T-helper 2 cell (primary cell): ENCODE measurements around the gene CFHR1.
A peak's percentile ranks its signal among the peaks of the same experiment; 100 is the strongest.
"Not testable (repeated sequence)": the region's sequence is repeated elsewhere in the genome, so short reads cannot be mapped to it uniquely, and the experiment has no call there.

Experiments
- DNase-seq, 5 experiments: peaks; one replicate each; pipeline versions ENCODE4 v3.0.0 to v3.0.0-alpha.2; 2012 to 2022
- total RNA-seq, 2 donors: gene quantifications; one replicate each; lab custom pipeline; 2026; lab: John Stamatoyannopoulos, UW

CFHR1 gene
- 0 reads per million in 2 donors for total RNA-seq

DNA sequence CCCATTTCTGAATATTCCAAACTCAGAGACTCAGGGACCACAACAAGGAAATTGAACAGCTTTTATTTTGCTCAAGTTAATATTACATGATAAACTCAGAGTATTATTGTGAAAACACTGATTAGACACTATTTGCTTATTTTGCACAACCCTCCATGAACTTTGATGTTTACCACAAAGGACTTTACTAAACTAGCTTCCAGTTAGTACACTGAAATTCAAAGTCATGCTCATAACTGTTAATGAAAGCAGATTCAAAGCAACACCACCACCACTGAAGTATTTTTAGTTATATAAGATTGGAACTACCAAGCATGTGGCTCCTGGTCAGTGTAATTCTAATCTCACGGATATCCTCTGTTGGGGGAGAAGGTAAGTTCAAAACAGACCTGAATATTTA, at the start of gene CFHR1:
CFHR1 (plus strand) TSS at position 201 of the 400 bp plus-strand sequence; CDS start at position 315, 114 bp downstream.
- DNase-seq, result not testable (repeated sequence)

DNA sequence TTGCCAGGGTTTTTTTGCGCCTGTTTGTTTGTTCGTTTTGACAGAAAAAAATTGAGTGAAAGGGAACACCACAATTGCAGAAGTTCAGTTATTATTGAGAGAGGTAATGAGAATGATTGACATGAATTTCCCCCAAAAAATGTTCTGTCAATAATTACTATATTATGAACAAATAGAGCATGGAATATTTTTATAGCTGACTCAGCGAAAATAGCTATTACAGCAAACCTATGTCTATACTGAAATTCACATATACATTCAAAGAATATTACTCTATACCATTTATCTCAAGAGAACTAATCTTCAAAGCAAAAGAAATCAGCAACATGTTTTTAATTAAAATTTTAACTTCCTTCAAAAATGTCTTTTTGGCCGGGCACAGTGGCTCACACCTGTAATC, 49.7 kb upstream of the CFHR1 start:
- not testable (repeated sequence) for DNase-seq

DNA sequence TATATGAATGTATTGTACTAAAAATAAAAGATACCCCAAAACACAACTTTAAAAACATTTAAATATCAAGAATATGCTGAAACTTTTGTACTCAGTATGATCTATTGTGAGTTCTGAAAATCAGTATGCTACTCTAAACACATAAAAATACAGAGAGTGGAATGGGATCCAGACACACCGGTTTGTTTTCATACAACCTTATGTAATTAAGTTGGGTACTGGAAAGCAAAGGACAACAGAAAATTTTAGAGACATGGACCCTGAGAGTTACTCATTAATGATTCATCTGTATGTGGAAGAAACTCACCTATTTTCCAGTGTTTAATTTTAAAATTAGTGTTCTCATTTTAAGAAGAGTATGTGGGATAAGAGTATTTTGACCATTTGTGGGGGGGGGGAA, 45.8 kb upstream of the CFHR1 start:
- no peak for DNase-seq

DNA sequence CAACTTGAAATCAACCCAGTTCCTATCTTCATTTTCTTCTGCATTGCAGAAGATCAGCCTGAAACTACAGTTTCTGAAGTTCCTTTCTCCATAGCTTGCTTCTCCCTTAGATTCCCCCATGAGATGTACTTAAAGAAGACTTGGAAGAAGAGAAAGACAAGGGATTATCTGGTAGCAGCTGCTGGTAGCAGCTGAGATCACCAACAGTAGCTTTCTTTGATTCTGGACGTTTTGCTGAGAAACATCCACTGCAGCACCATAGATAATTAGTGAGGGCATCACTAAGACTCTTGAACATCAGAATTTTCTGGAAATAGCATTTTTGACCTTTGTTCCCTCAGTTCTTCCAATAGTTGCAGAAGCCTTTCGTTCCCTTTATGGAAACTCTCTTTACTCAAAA, 45.4 kb upstream of the CFHR1 start:
- DNase-seq, result no peak

DNA sequence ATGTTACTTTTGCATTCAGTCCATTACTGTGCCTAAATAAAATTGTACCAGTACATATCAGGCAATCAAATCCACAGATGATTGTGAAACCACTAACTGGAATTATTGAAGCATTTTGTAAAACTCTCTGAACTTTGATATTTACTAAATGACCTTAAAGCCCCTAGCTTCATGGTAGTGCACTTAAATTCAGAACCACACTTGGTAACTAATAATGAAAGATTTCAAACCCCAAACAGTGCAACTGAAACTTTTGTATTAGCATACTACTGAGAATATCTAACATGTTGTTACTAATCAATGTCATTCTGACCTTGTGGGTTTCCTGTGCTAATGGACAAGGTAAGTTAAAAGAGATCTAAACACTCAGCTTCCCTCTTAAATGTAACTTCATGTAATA, 44.9 kb upstream of the CFHR1 start, which contains the start of gene CFHR3:
CFHR3 (plus strand) TSS at position 238 of the 400 bp plus-strand sequence; CDS start at position 285, 47 bp downstream.
- DNase-seq, result no peak

DNA sequence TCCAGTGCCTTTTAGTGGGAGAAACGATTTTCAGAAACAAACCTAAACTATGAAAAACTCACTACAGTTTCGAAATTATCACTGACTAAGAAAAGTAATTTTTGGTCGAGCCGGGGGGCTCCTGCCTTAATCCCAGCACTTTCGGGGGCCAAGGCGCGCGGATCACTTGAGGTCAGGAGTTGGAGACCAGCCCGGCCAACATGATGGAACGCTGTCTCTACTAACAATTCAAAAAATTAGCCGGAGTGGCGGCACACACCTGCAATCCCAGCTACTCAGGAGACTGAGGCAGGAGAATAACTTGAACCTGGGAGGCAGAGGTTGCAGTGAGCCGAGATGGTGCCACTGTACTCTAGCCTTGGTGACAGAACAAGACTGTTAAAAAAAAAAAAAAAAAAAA, 41.9 kb upstream of the CFHR1 start:
- no peak for DNase-seq

DNA sequence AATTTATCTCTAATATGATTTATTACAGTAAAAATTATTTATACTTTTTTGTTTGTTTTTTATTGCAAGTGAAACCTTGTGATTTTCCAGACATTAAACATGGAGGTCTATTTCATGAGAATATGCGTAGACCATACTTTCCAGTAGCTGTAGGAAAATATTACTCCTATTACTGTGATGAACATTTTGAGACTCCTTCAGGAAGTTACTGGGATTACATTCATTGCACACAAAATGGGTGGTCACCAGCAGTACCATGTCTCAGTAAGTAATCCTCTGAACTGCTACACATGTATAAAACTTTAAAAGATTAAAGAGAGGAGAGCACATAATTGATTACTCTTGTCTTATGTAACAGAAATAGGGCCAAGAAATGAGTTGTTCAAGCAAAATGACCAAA, 40.4 kb upstream of the CFHR1 start:
- DNase-seq, result no peak

DNA sequence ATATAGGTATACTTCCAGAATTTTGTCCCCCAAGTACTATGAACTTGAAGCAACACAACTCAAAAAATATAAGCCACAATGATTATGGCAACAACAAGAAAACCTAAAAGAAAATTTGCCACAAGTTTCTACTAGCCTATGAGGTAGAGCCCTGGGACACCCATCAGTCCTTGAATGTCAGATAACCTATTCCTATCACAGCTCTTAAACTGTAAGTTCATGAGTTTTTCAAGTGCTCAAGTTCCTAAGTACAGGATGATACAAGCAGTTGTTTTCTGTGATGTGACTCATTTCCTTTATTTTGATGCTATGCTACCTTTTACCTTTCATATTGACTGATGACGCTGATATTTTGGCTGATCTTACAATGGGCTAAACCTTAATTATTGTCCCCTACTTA, 28.3 kb upstream of the CFHR1 start:
- not testable (repeated sequence) for DNase-seq

DNA sequence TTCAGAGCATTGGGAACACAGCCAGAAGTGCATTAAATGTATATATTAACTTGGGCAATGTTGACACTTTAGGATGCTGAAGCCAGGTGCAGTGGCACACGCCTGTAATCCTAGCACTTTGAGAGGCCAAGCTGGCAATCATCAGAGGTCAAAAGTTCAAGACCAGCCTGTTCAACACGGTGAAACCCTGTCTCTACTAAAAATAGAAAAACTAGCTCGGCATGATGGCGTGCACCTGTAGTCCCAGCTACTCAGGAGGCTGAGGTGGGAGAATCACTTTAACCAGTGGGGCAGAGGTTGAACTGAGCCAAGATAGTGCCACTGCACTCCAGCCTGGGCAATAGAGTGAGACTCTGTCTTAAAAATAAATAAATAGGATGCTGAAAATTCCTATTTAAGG, 25.4 kb upstream of the CFHR1 start:
- DNase-seq, result not testable (repeated sequence)

DNA sequence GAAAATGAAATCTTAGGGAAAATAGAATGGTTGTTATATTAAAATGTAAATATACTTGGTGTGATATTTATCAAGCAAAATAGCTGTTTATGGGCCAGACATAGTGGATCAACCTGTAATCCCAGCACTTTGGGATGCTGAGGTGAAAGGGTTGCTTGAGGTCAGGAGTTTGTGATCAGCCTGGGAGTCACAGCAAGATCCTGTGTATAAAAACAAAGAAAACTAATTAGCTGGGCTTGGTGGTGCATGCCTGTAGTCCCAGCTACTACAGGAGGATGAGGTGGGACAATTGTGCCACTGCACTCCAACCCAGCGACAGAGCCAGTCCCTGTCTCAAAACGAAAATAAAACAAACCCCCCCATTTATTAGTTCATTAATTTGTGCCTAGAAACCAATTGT, 21.6 kb upstream of the CFHR1 start:
- no peak for DNase-seq

DNA sequence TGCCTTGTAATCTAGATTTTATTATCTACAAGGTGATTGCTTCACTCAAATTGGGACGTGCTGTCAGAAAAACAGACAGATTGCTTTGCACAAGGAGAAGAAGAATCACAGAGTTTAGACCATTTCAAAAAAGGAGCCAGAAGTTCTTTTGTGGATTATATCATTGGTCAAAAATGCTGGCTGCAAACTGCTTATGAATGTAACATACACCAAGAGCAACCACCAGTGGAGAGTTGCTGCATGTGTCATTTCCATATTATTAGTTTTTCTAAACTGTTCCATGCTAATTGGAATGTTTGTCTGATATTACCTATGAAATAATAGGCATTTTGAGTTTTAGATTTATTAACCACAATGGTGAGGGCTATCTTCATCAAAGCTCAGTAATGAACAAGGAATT, 17.6 kb upstream of the CFHR1 start:
- not testable (repeated sequence) for DNase-seq

DNA sequence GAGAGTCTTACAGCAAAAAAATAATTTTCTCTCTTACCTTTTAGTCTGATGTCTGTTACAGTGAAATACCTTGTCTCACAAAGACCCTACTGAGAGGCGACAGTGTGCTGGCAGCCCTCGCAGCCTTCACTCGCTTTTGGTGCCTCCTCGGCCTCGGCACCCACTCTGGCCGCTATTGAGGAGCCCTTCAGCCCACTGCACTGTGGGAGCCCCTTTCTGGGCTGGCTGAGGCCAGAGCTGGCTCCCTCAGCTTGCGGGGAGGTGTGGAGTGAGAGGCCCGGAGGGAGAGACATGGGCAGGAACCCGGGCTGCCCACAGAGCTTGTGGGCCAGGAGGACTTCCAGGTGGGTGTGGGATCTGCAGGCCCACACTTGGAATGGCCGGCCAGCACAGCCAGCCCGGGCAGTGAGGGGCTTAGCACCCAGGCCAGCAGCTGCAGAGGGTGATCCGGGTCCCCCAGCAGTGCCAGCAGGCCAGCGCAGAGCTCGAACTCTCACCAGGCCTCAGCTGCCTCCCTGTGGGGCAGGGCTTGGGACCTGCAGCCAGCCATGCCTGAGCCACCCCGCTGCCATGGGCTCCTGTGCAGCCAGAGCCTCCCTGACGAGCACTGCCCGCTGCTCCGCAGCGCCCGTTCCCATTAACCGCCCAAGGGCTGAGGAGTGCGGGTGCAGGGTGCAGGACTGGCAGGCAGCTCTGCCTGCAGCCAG, 10.8 kb upstream of the CFHR1 start:
- no peak for DNase-seq

DNA sequence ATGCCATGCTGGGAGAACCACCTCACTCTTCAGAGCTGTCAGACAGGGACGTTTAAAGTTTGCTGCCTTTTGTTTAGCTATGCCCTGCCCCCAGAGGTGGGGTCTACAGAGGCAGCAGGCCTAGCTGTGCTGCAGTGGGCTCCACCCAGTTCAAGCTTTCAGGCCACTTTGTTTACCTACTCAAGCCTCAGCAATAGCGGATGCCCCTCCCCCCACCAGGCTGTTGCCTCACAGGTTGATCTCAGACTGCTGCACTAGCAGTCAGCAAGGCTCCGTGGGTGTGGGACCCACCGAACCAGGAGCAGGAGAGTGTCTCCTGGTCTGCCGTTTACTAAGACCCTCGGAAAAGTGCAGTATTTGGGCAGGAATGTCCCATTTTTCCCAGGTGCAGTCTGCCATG, 2.1 kb upstream of the CFHR1 start:
- DNase-seq, result not testable (repeated sequence)

DNA sequence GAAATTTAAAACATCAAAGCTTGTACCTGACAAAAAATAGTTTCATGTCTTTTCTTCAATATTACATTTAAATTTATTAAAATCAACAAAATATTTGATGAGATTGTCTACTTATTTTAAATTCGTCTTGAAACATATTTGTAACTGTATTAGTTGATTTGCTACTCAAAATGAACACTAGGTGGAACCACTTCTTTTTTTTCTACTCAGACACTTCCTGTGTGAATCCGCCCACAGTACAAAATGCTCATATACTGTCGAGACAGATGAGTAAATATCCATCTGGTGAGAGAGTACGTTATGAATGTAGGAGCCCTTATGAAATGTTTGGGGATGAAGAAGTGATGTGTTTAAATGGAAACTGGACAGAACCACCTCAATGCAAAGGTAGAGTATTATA, 8.3 kb downstream of the CFHR1 start:
- peak in 2 of 5 experiments; percentile 4 to 21 for DNase-seq

DNA sequence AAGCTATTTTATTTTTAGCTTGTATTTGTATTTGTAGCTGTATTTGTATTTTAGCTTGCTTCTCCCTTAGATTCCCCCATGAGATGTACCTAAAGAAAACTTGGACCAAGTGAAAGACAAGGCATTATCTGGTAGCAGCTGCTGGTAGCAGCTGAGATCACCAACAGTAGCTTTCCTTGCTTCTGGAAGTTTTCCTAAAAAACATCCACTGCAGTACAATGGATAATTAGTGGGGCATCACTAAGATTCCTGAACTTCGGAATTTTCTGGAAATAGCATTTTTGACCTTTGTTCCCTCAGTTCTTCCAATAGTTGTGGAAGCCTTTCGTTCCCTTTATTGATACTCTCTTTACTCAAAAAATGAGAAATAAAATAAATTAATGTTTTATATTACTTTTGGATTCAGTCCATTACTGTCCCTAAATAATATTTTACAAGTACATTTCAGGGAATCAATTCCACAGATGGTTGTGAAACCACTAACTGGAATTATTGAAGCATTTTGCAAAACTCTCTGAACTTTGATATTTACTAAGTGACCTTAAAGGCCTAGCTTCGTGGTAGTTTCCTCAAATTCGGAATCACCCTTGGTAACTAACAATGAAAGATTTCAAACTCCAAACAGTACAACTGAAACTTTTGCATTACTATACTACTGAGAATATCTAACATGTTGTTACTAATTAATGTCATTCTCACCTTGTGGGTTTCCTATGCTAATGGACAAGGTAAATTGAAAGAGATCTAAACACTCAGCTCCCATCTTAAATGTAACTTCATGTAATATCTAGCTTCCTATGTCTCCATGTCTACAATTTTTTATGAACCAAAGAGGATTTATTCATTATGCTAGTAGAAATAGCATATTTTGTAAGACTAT, 30.3 kb downstream of the CFHR1 start:
- DNase-seq, result not testable (repeated sequence)

DNA sequence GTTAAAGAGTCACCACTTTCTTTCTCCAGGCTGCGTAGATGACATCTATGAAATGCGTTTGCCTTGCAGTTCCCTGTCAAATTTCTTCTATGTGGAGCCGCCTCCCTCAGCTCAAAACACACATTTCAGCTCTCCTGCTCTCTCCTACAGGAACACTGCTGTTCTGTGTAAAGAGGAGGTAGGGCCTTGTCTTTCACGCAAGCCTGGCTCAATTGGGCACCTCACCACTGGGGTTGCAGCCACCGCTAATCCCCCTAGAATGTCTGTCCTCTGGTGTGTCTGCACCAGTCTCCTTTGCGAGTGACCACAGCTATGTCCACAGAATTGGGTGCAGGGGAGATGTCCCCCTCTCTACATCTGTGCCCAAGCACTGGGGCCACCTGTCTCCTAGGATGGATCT, 36.5 kb downstream of the CFHR1 start:
- no peak for DNase-seq

DNA sequence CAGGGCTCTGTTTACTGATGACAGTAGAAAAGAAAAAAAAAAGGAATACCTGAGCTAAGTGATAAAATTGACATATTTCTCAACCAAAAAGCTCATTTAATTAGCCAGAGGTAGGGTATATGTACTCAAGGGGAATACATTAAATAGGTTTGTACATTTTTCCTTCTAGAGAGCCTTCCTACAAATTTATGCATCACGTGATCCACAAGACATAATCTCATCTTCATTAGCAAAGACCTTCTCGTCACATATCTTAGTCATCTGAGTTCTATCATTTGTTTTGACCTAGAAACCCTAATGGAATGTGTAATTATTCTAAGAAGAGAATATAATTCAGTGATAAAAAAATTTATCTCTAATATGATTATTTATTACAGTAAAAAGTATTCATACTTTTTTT, 37.7 kb downstream of the CFHR1 start:
- DNase-seq, result no peak

DNA sequence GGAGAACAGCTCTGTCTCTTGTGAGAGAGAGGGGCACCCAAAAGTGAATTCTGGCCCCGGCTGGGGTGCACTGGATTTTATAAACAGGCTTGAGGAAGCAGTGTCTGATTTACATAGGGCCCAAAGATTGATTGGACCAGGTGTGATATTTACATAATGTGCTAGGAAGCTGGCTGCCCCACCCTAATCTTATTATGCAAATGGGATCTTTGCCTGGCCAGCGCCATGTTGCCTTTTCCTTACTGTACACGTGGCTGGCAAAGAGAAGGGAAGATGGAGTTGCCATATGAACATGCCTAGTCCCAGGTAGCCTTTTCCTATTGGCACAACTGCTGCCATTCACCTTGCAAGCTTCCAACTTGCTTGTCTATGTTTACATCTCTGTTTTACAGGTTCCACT, 39.3 kb downstream of the CFHR1 start:
- DNase-seq, result no peak

DNA sequence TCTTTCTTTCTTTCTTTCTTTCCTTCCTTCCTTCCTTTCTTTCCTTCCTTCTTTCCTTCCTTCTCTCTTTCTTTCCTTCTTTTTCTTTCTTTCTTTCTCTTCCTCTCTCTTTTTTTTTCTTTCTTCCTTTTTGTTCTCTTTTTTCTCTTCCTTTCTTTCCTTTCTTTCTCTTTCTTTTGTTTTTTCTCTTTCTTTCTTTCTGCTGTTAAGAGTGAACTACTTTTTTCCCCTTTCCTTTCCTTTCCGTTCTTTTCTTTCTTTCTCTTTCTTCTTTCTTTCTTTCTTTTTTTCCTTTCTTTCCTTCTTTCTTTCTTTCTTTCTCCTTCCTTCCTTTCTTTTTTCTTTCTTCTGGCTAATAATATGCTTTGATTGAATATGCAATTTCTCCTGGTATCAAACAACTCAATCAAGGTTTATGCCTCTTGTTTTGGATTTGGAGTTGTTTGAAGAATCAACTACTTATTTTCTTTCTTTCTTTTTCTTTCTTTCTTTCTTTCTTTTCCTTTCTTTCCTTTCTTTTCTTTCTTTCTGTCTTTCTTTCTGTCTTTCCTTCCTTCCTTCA, 40.9 kb downstream of the CFHR1 start:
- no peak for DNase-seq

DNA sequence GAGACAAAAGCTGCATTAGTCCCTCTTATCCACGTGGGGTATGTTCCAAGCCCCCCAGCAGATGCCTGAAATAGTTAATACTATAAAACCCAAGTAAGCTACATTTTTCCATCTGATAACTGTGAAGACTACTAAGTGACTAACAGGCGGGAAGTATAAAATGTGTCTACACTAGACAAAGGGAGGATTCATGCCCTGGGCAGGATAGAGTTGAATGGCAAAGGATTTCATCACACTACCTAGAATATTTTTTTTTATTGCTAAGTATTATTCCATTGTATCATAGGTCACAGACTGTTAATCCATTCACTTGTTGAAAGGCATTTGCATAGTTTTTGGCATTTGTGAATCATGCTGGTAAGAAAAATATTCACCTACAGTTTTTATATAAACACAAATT, 41.9 kb downstream of the CFHR1 start:
- no peak for DNase-seq

DNA sequence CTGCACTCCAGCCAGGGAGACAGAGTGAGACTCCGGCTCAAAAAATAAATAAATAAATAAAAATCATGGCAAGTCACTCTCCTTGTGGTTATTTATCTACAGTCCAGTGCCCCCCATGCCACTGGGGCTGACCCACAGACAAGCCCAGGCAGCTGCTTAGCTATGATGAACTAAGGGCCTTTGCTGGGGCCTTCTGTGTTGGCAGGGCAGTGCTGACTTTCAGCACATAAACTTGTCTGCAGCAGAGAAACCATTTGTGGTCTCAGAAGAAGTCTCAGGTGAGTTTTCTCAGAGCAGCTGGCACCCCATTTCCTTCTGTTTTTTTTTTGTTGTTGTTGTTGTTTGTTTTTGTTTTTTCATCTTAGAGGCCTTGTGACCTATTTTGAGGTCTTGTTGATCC, 47.4 kb downstream of the CFHR1 start:
- DNase-seq, result no peak

DNA sequence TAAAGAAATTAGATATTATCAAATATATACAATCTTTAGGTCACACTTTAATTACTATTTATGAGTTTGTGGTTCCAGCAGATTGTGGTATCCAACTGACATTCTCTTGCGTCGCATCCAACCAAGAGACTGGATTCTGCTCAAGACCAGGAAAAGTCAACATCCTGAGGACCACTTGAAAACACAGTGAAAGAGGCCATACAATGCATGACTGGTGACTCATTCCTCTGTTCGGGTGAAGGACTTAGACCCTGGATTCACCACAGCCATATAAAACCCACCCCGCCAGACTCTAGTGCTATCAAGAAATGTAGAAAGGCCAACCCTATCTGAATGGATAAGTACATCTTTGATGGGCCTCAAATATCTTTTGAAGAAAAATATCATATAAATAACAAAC, 53.9 kb downstream of the CFHR1 start:
- no peak for DNase-seq

DNA sequence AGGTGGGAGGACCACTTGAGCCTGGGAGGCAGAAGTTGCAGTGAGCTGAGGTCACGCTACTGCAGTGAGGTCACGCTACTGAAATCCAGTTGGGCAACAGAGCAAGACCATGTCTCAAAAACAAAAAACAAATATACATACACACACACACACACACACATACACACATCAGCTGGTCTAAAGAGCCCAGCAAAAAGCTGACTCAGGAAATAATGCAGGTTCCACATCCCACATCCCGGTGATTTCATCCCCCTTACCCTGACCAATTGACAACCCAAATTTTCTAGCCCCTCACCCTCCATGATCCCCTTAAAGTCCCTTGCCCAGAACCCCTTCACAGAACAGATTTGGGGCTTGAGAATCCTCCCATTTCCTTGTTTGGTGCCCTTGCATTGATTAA, 56.4 kb downstream of the CFHR1 start:
- DNase-seq, result no peak

DNA sequence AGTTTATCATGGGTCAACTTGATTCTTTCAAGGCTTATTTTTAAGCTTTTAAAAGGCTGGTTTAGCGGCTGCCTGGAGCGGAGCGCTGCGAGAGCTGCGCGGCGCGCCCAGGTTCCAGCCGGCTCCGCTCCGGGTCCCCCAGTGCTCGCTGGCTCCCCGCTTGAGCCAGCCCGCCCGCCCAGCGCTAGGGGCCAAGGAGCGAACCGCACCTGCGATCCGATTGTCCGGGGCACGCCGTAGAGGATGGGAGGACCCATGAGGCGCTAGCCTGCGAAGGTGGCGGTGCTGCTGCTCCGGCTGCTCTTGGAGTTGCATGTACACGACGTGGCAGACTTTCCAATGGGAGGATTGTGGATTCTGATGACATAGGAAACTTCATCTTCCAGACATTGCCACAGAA, 58.4 kb downstream of the CFHR1 start:
- no peak for DNase-seq
